Suprapubic skin (tissue), 4 donors: ENCODE measurements around the gene DDIT3.

ENCODE experiments used
- CTCF ChIP-seq, 2 donors: fragments of 200-600 bp in 1 of 2; fragments of 450-650 bp in 1 of 2; sonication (generic) in 1 of 2; IDR thresholded peaks; one replicate each; pipeline ENCODE4 v1.5.1; 2016 to 2019; ENCODE audit warnings: antibody characterized with exemption in 2 of 2, mild to moderate bottlenecking in 1 of 2, moderate library complexity in 1 of 2
- EP300 ChIP-seq: sonication (generic); formaldehyde crosslinking; IDR thresholded peaks from one replicate; pipeline ENCODE4 v1.6.1; 2017; ENCODE audit warnings: antibody characterized with exemption
- POLR2A ChIP-seq, 2 donors: fragments of 450-650 bp; IDR thresholded peaks; one replicate each; pipeline ENCODE4 v1.6.1; 2017; ENCODE audit warnings: antibody characterized with exemption in 2 of 2, mild to moderate bottlenecking in 2 of 2, moderate library complexity in 2 of 2
- POLR2AphosphoS5 ChIP-seq, 3 donors: sonication (generic); formaldehyde crosslinking; IDR thresholded peaks; one replicate each; pipeline ENCODE4 v1.6.1; 2017; ENCODE audit warnings: antibody characterized with exemption in 3 of 3

DNA sequence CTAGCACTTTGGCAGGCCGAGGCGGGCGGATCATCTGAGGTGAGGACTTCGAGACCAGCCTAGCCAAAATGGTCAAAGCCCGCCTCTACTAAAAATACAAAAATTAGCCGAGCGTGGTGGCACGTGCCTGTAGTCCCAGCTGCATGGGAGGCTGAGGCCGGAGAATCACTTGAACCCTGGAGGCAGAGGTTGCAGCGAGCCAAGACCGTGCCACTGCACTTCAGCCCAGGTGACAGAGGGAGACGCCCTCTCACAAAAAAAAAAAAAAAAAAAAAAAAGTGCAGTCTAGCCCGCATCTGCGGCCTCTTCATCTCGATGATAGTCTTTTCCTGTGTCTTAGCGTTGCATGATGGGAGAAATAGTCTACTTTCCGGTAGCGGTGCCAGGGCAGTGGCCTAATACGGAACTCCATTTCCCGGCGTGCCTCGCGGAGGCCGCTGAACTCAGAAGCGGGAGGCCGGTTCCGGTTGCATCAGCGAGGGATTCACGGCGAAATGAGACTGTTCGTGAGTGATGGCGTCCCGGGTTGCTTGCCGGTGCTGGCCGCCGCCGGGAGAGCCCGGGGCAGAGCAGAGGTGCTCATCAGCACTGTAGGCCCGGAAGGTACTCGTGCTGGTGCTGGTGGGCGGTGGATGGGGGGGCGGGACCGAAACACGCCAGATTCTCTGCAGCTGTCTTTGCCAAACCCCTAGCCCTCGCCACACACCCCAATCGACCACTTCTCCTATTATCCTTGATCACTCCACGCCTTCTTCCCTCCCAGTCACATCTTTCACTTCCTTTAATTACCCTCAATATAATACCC lies 32.5 kb downstream of the DDIT3 start, which contains the start of gene MARS1:
- TF ChIP-seq CTCF (IDR thresholded peaks at IDR 0.05) (no peak), POLR2A (IDR thresholded peaks at IDR 0.05) (peak in 1 of 2 donors; percentile 59), POLR2AphosphoS5 (IDR thresholded peaks at IDR 0.05) (peak in 2 of 3 donors; percentile 69 to 79), EP300 (no peak)
